H1 (cell line): ENCODE measurements around the gene SPG7. TPM values are rescaled to one million over a fixed set of nuclear protein-coding genes. Genes with fewer than 3 reads are reported as not detected.

ENCODE experiments used
- CTCF ChIA-PET: fragments of 300-600 bp; sonication (Branson Sonifier 250); formaldehyde crosslinking; loops from one replicate; lab custom pipeline; 2021; ENCODE audit not compliant: partially characterized antibody; lab: Charles Lee
- POLR2A ChIA-PET: fragments of 300-600 bp; sonication (Branson Sonifier 250); formaldehyde crosslinking; loops from one replicate; lab custom pipeline; 2021; ENCODE audit warnings: inconsistent platforms; ENCODE audit not compliant: partially characterized antibody; lab: Charles Lee
- DNase-seq, 2 experiments: peaks; one replicate each; pipeline versions ENCODE4 v3.0.0 to v3.0.0-alpha.2; 2010 to 2022; ENCODE audit warnings: low spot score in 2 of 2, low read depth in 1 of 2, mixed read lengths in 1 of 2
- FAIRE-seq: peaks from 2 replicates; lab custom pipeline; 2011; peaks lifted over from hg19 to GRCh38; lab: Jason Lieb, UNC
- H2AFZ ChIP-seq: 2 replicates; pipeline ENCODE4 v1.8.1; 2012; ENCODE audit warnings: low read length, inconsistent platforms
- H2AK5ac ChIP-seq: 2 replicates; pipeline ENCODE4 v1.6.1; 2013; ENCODE audit warnings: low read depth, low read length
- H2BK120ac ChIP-seq: replicated peaks from 2 replicates; pipeline ENCODE3; 2013; ENCODE audit warnings: low read depth, low read length, inconsistent platforms
- H2BK12ac ChIP-seq: 2 replicates; pipeline ENCODE4 v1.6.1; 2013; ENCODE audit warnings: low read depth, low read length
- H2BK15ac ChIP-seq: 2 replicates; pipeline ENCODE4 v1.6.1; 2013; ENCODE audit warnings: low read length
- H2BK20ac ChIP-seq: 2 replicates; pipeline ENCODE4 v1.6.1; 2013; ENCODE audit warnings: low read length
- H2BK5ac ChIP-seq: 2 replicates; pipeline ENCODE4 v1.6.1; 2013; ENCODE audit warnings: low read depth, low read length
- H3K14ac ChIP-seq: 2 replicates; pipeline ENCODE4 v1.6.1; 2013; ENCODE audit warnings: inconsistent platforms; ENCODE audit not compliant: insufficient read length
- H3K18ac ChIP-seq: 2 replicates; pipeline ENCODE4 v1.6.1; 2013; ENCODE audit warnings: low read length; ENCODE audit errors: extremely low read depth
- H3K23ac ChIP-seq: 2 replicates; pipeline ENCODE4 v1.6.1; 2013; ENCODE audit warnings: inconsistent platforms; ENCODE audit not compliant: insufficient read length
- H3K23me2 ChIP-seq: 2 replicates; pipeline ENCODE4 v1.6.1; 2013; ENCODE audit warnings: low read depth, low read length
- H3K27ac ChIP-seq: 2 replicates; pipeline ENCODE4 v1.6.1; 2011; ENCODE audit warnings: low read depth, low read length, inconsistent platforms
- H3K27me3 ChIP-seq, 4 experiments: replicated peaks in 1 of 4; 1 replicate in 1 of 4; 2 replicates in 3 of 4; pipeline versions ENCODE4 v1.6.1 to v1.8.1; 2011 to 2013; ENCODE audit warnings: low read length in 3 of 4, mild to moderate bottlenecking in 3 of 4, inconsistent platforms in 2 of 4, mixed read lengths in 2 of 4, moderate library complexity in 1 of 4; ENCODE audit not compliant: control insufficient read depth in 3 of 4, insufficient read depth in 3 of 4; ENCODE audit errors: extremely low read depth in 1 of 4
- H3K36me3 ChIP-seq, 4 experiments: 2 replicates each; pipeline versions ENCODE4 v1.6.1 to v1.8.1; 2011 to 2013; ENCODE audit warnings: mild to moderate bottlenecking in 4 of 4, low read length in 3 of 4, moderate library complexity in 2 of 4, control low read depth in 1 of 4, inconsistent platforms in 1 of 4; ENCODE audit not compliant: insufficient read depth in 4 of 4, control insufficient read depth in 2 of 4
- H3K4ac ChIP-seq: replicated peaks from 2 replicates; pipeline ENCODE3; 2013; ENCODE audit warnings: low read length, low read depth, mixed read lengths, inconsistent platforms; ENCODE audit not compliant: insufficient read length
- H3K4me1 ChIP-seq, 4 experiments: replicated peaks in 1 of 4; 1 replicate in 1 of 4; 2 replicates in 3 of 4; pipeline versions ENCODE4 v1.6.1 to v1.8.1; 2011 to 2013; ENCODE audit warnings: low read length in 3 of 4, inconsistent platforms in 2 of 4, mixed read lengths in 1 of 4; ENCODE audit not compliant: insufficient read depth in 4 of 4, control insufficient read depth in 3 of 4
- H3K4me2 ChIP-seq, 2 experiments: 2 replicates each; pipeline versions ENCODE4 v1.6.1 to v1.8.1; 2011 to 2013; ENCODE audit warnings: low read depth in 2 of 2, low read length in 2 of 2, control low read depth in 1 of 2, inconsistent platforms in 1 of 2, mild to moderate bottlenecking in 1 of 2; ENCODE audit not compliant: insufficient read depth in 1 of 2
- H3K4me3 ChIP-seq, 4 experiments: fragments of 200-600, 300-600 bp in 1 of 4; sonication (generic), shearing (Covaris generic), sonication (Bioruptor Twin) in 1 of 4; 2 replicates each; pipeline versions ENCODE4 v1.5.1 to v1.8.1; 2011 to 2016; ENCODE audit warnings: low read length in 4 of 4, low read depth in 3 of 4, control low read depth in 2 of 4, inconsistent platforms in 2 of 4, mild to moderate bottlenecking in 2 of 4, mixed read lengths in 1 of 4, moderate library complexity in 1 of 4; ENCODE audit not compliant: insufficient read depth in 2 of 4; ENCODE audit errors: extremely low read depth in 1 of 4
- H3K56ac ChIP-seq: replicated peaks from 2 replicates; pipeline ENCODE3; 2013; ENCODE audit warnings: low read depth, mild to moderate bottlenecking, mixed read lengths, low read length, inconsistent platforms; ENCODE audit not compliant: insufficient read length
- H3K79me1 ChIP-seq: 2 replicates; pipeline ENCODE4 v1.6.1; 2013; ENCODE audit warnings: low read depth, low read length, control low read depth
- H3K79me2 ChIP-seq, 2 experiments: 2 replicates each; pipeline versions ENCODE4 v1.6.1 to v1.8.1; 2012 to 2013; ENCODE audit warnings: low read length in 2 of 2, mild to moderate bottlenecking in 2 of 2, inconsistent platforms in 1 of 2; ENCODE audit not compliant: insufficient read depth in 2 of 2, control insufficient read depth in 1 of 2
- H3K9ac ChIP-seq, 4 experiments: replicated peaks in 1 of 4; 1 replicate in 1 of 4; 2 replicates in 3 of 4; pipeline versions ENCODE4 v1.6.1 to v1.8.1; 2011 to 2013; ENCODE audit warnings: low read depth in 3 of 4, low read length in 3 of 4, control low read depth in 2 of 4, mild to moderate bottlenecking in 2 of 4, moderate library complexity in 2 of 4, inconsistent platforms in 1 of 4; ENCODE audit errors: extremely low read depth in 1 of 4
- H3K9me3 ChIP-seq, 2 experiments: 2 replicates each; pipeline versions ENCODE4 v1.6.1 to v1.8.1; 2012 to 2013; ENCODE audit warnings: mild to moderate bottlenecking in 2 of 2, moderate library complexity in 2 of 2, control low read depth in 1 of 2, inconsistent platforms in 1 of 2, low read depth in 1 of 2, low read length in 1 of 2, mixed read lengths in 1 of 2; ENCODE audit not compliant: insufficient read depth in 2 of 2
- H4K20me1 ChIP-seq, 2 experiments: replicated peaks in 1 of 2; 2 replicates each; pipeline versions ENCODE3 to v1.8.1; 2011 to 2013; ENCODE audit warnings: inconsistent platforms in 2 of 2, low read length in 2 of 2, mild to moderate bottlenecking in 1 of 2; ENCODE audit not compliant: insufficient read depth in 2 of 2, control insufficient read depth in 1 of 2
- H4K5ac ChIP-seq: 2 replicates; pipeline ENCODE4 v1.6.1; 2013; ENCODE audit warnings: low read length, low read depth, mixed read lengths, inconsistent platforms; ENCODE audit not compliant: insufficient read length
- H4K8ac ChIP-seq: 2 replicates; pipeline ENCODE4 v1.8.0; 2013; ENCODE audit warnings: mild to moderate bottlenecking, moderate library complexity, low read length, inconsistent platforms; ENCODE audit not compliant: insufficient read depth; ENCODE audit errors: extremely low read depth
- H4K91ac ChIP-seq: replicated peaks from 2 replicates; pipeline ENCODE3; 2013; ENCODE audit warnings: low read length, mixed read lengths, inconsistent platforms; ENCODE audit not compliant: insufficient read length
- EGR1 ChIP-seq: IDR thresholded peaks from 2 replicates; pipeline ENCODE4 v1.6.1; 2011; ENCODE audit warnings: low read depth, low read length, borderline replicate concordance
- GTF2F1 ChIP-seq: IDR thresholded peaks from 2 replicates; pipeline ENCODE4 v1.6.1; 2012; ENCODE audit warnings: low read depth, low read length, improper control_type of control experiment, borderline replicate concordance
- NANOG ChIP-seq: IDR thresholded peaks from 2 replicates; pipeline ENCODE4 v1.6.1; 2011; ENCODE audit warnings: low read length, low read depth, mild to moderate bottlenecking, inconsistent platforms; ENCODE audit not compliant: insufficient read depth, poor library complexity, severe bottlenecking
- WGBS, 2 experiments: shearing (Covaris generic) in 1 of 2; methylation state at CpG; one replicate each; pipeline versions ENCODE4 v1.1.6 to v1.1.7; 2013 to 2015; ENCODE audit warnings: low lambda C conversion rate in 2 of 2, mixed read lengths in 2 of 2, inconsistent platforms in 1 of 2, low coverage in 1 of 2, missing lambda C conversion rate in 1 of 2; ENCODE audit not compliant: insufficient replicate concordance in 2 of 2, insufficient coverage in 1 of 2, insufficient read length in 1 of 2; ENCODE audit errors: extremely low coverage in 1 of 2, missing lambda C conversion rate in 1 of 2; 5-methylcytosine and 5-hydroxymethylcytosine counted together
- polyA plus RNA-seq, 7 experiments: library from polyadenylated mRNA; depleted of rRNA in 3 of 7; stranded (reverse) in 5 of 7; unstranded in 2 of 7; fragments of >200 nt in 5 of 7; fragments of 200-250 nt in 2 of 7; gene quantifications; 1 replicate in 5 of 7; 2 replicates in 1 of 7; 4 replicates in 1 of 7; pipeline versions ENCODE4 v1.2.1 to v1.2.3, GENCODE V29; 2011 to 2013; ENCODE audit warnings: missing spikeins in 2 of 7, mixed read lengths in 2 of 7
- total RNA-seq: library from RNA; stranded (reverse); fragmentation: NEBNext Ultra II Directional; extraction: Animal tissue kit (Norgen Biotek cat#: 25700); gene quantifications from 2 replicates; pipeline ENCODE4 v1.2.1, GENCODE V29; 2021
- TF ChIP-seq, protein P1 (sequence below): IDR thresholded peaks from 2 replicates; pipeline ENCODE4 v1.6.1; 2012; ENCODE audit warnings: low read length, inconsistent platforms

Gene SPG7
- total and polyA plus RNA-seq, 2 of the 8 experiments (the other 6 are each of a cell fraction or from before 2014, with no cell fraction given), result 72.1 to 113 TPM

DNA sequence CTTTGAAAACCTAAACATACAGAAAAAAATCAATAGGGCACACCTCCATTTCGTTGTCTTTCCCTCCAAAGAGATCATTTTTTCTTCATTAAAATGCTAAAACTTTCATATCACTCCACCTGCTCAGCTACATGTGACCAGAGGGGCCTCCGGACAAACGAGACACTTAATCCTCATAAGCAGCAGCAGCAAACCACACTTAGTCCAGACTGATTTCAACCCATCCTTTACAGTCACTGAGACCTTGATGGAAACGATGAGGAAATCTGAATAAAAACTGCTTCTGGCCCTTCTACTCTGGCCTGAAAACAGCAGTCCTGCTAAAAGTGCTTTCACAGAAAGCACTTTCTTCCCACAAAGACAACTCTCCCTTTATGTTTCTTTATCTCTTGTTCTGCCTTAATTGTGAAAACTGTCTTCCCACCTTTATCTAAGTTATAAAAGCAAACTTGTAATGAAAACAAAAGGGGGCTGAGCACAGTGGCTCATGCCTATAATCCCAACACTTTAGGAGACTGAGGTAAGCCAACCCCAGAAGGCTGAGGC is 22.4 kb upstream of the SPG7 start:
- peak overlapping the region in 1 of 2 experiments; percentile 30; a peak in 1 of 4 replicates for H3K4me2 ChIP-seq
- no peaks in the 10 kb centered on the region for H3K27me3 ChIP-seq
- no peak overlapping the region for H2BK20ac ChIP-seq
- H3K4me3 ChIP-seq, result no peak overlapping the region
- H2AFZ ChIP-seq, result no peak overlapping the region
- H2BK5ac ChIP-seq, result no peak overlapping the region
- no peak overlapping the region for H3K56ac ChIP-seq
- peaks cover 4% of the 10 kb centered on the region for H3K23me2 ChIP-seq
- whole genome bisulfite sequencing, 2 experiments, result 89% methylated on average over 4 of the region's 4 CpGs; no CpG with 5 or more reads in 1 of the 2 experiments
- H3K27ac ChIP-seq, result no peak overlapping the region; the same call in 1 of the 2 replicates
- POLR2A ChIA-PET, result interaction anchor here (0.7 to 2.9 kb wide), 9 partner anchors 14 to 182 kb away, joined by 3 to 8 read pairs (median 4); partner anchors contain the start of gene SPG7
- H2BK15ac ChIP-seq, result no peak overlapping the region
- H3K14ac ChIP-seq, result no peak overlapping the region
- peaks cover 78 to 84% of the 10 kb centered on the region in 2 experiments for H3K79me2 ChIP-seq
- FAIRE-seq (no peak), DNase-seq (no peak)
- no peak overlapping the region for H4K91ac ChIP-seq
- H4K8ac ChIP-seq, result no peak overlapping the region
- H3K79me1 ChIP-seq, result 0 out of 2 replicates have a peak, but pooled peaks cover 3% of the 10 kb centered on the region
- H3K4ac ChIP-seq, result no peak overlapping the region
- H2BK120ac ChIP-seq, result no peak overlapping the region
- H3K9me3 ChIP-seq, result no peaks in the 10 kb centered on the region
- peaks cover 6 to 22% (median 14%) of the 10 kb centered on the region in 4 experiments for H3K4me1 ChIP-seq
- CTCF ChIA-PET, result interaction anchor here (0.9 kb wide), 1 partner anchor 9 kb away, joined by 3 read pairs; no protein-coding TSS in a partner anchor
- no peak overlapping the region for H4K5ac ChIP-seq
- H3K23ac ChIP-seq, result no peak overlapping the region
- no peak for TF ChIP-seq GTF2F1
- TF ChIP-seq NANOG, result no peak
- no peak for TF ChIP-seq EGR1
- TF ChIP-seq, protein P1, sequence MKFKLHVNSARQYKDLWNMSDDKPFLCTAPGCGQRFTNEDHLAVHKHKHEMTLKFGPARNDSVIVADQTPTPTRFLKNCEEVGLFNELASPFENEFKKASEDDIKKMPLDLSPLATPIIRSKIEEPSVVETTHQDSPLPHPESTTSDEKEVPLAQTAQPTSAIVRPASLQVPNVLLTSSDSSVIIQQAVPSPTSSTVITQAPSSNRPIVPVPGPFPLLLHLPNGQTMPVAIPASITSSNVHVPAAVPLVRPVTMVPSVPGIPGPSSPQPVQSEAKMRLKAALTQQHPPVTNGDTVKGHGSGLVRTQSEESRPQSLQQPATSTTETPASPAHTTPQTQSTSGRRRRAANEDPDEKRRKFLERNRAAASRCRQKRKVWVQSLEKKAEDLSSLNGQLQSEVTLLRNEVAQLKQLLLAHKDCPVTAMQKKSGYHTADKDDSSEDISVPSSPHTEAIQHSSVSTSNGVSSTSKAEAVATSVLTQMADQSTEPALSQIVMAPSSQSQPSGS, result no peak
- no peak overlapping the region for H3K9ac ChIP-seq
- no peak overlapping the region for H2BK12ac ChIP-seq
- H4K20me1 ChIP-seq, result peaks cover 42 to 48% of the 10 kb centered on the region in 2 experiments
- no peaks in the 10 kb centered on the region for H3K36me3 ChIP-seq
- no peak overlapping the region for H3K18ac ChIP-seq
- H2AK5ac ChIP-seq, result no peak overlapping the region
